ENCODE measurements around the gene TNFRSF12A. TPM values are rescaled to one million over a fixed set of nuclear protein-coding genes. Genes with fewer than 3 reads are reported as not detected.

TNFRSF12A gene
- total and polyA plus RNA-seq, 8 donors = 1.8 to 134 (median 51.6) TPM

GRCh38 chr16:3046641-3047386, 26.6 kb downstream of the TNFRSF12A start:
- peak overlapping the region in 3 of 5 donors; percentile 29 to 73 (median 59) for H3K27ac ChIP-seq

GRCh38 chr16:3047387-3047720, 27.2 kb downstream of the TNFRSF12A start:
- Histone ChIP-seq H3K4me1 (peaks cover 23 to 27% (median 25%) of the 10 kb centered on the region in 4 donors), H3K4me3 (peak overlapping the region in 1 of 4 donors; percentile 57), H3K9me3 (no peaks in the 10 kb centered on the region), H3K27ac (peak overlapping the region in 1 of 5 donors; percentile 73), H3K36me3 (no peaks in the 10 kb centered on the region), H3K27me3 (peaks cover 19 to 97% (median 71%) of the 10 kb centered on the region in 3 donors)
- TF ChIP-seq POLR2A (IDR thresholded peaks at IDR 0.05) = no peak
- TF ChIP-seq POLR2AphosphoS5 (IDR thresholded peaks at IDR 0.05) = no peak
- TF ChIP-seq EP300 (IDR thresholded peaks at IDR 0.05) = no peak
- no peak for TF ChIP-seq CTCF (IDR thresholded peaks at IDR 0.05)
- 11 to 22% (median 13%) methylated on average over 4 to 13 of the region's 13 CpGs for WGBS, 5 donors
- no peak for DNase-seq
- intact Hi-C loops (cut with DNase I; ENCODE audit: low total_unique reads) = no loop called here

More at GRCh38 chr16:3046641-3047386, 26.6 kb downstream of the TNFRSF12A start:
- Histone ChIP-seq H3K4me3 (peak overlapping the region; percentile 46 to 69 (median 52)), H3K36me3 (no peaks in the 10 kb centered on the region), H3K4me1 (peaks cover 23 to 27% (median 25%) of the 10 kb centered on the region in 4 donors), H3K27me3 (peaks cover 19 to 98% (median 71%) of the 10 kb centered on the region in 3 donors), H3K9me3 (no peaks in the 10 kb centered on the region)
- intact Hi-C loops (cut with DNase I; ENCODE audit: low total_unique reads) = no loop called here
- TF ChIP-seq EP300 (IDR thresholded peaks at IDR 0.05) (no peak), POLR2AphosphoS5 (IDR thresholded peaks at IDR 0.05) (no peak), CTCF (IDR thresholded peaks at IDR 0.05) (no peak), POLR2A (IDR thresholded peaks at IDR 0.05) (no peak)
- DNase-seq = no peak
- 1 to 4% (median 2%) methylated on average over 12 to 53 of the region's 54 CpGs for WGBS, 5 donors

- 74 to 85% (median 83%) methylated on average over 19 to 26 of the region's 26 CpGs for WGBS, 5 donors
- peaks cover 0 to 12% (median 0%) of the 10 kb centered on the region in 4 donors for H3K36me3 ChIP-seq
- no peaks in the 10 kb centered on the region for H3K9me3 ChIP-seq
- H3K4me1 ChIP-seq = peaks cover 22 to 31% (median 23%) of the 10 kb centered on the region in 4 donors
- DNase-seq = no peak
- H3K27ac ChIP-seq = peak overlapping the region in 1 of 5 donors; percentile 48
- no peak for TF ChIP-seq CTCF (IDR thresholded peaks at IDR 0.05)
- TF ChIP-seq POLR2A (IDR thresholded peaks at IDR 0.05) = no peak
- TF ChIP-seq POLR2AphosphoS5 (IDR thresholded peaks at IDR 0.05) = no peak
- no peak for TF ChIP-seq EP300 (IDR thresholded peaks at IDR 0.05)
- peak overlapping the region in 2 of 4 donors; percentile 16 to 25 for H3K4me3 ChIP-seq
- peaks cover 13 to 71% (median 48%) of the 10 kb centered on the region in 3 donors for H3K27me3 ChIP-seq
- intact Hi-C loops (cut with DNase I; ENCODE audit: low total_unique reads) = no loop called here
These were observed 29.8 kb downstream of the TNFRSF12A start for GRCh38 chr16:3049921-3050481.

GRCh38 chr16:3050487-3050886, 30.3 kb downstream of the TNFRSF12A start:
- Histone ChIP-seq H3K4me1 (peaks cover 17 to 31% (median 19%) of the 10 kb centered on the region in 4 donors), H3K27me3 (peaks cover 12 to 66% (median 44%) of the 10 kb centered on the region in 3 donors), H3K36me3 (peaks cover 0 to 12% (median 0%) of the 10 kb centered on the region in 4 donors), H3K4me3 (peak overlapping the region in 2 of 4 donors; percentile 16 to 25), H3K9me3 (no peaks in the 10 kb centered on the region), H3K27ac (peak overlapping the region in 2 of 5 donors; percentile 20 to 59)
- TF ChIP-seq POLR2A (IDR thresholded peaks at IDR 0.05) (no peak), EP300 (IDR thresholded peaks at IDR 0.05) (no peak), POLR2AphosphoS5 (IDR thresholded peaks at IDR 0.05) (no peak), CTCF (IDR thresholded peaks at IDR 0.05) (no peak)
- WGBS, 5 donors = 65 to 76% (median 68%) methylated on average over 5 of the region's 5 CpGs
- no peak for DNase-seq
- intact Hi-C loops (cut with DNase I; ENCODE audit: low total_unique reads) = no loop called here
